Retinal pigment epithelial cell (primary cell): ENCODE measurements around the gene ARHGAP45.

Experiments
- DNase-seq: peaks from one replicate; pipeline ENCODE4 v3.0.0-alpha.2; 2010; ENCODE audit warnings: low read depth
- H3K4me3 ChIP-seq: 2 replicates; pipeline ENCODE4 v1.5.1; 2011; ENCODE audit warnings: mild to moderate bottlenecking, low read length, control low read depth, moderate library complexity
- CTCF ChIP-seq: conservative IDR thresholded peaks from 2 replicates; pipeline ENCODE4 v1.5.1; 2011; ENCODE audit warnings: low read depth, low read length, control low read depth, inconsistent platforms

ARHGAP45 gene

GRCh38 chr19:1053176-1054101 lies 13.5 kb upstream of the ARHGAP45 start:
- TF ChIP-seq CTCF: no peak
- H3K4me3 ChIP-seq: no peak overlapping the region
- DNase-seq: no peak

GRCh38 chr19:1054102-1055027 lies 12.6 kb upstream of the ARHGAP45 start:
- no peak for DNase-seq
- no peak overlapping the region for H3K4me3 ChIP-seq
- TF ChIP-seq CTCF: no peak

- no peak for DNase-seq
- TF ChIP-seq CTCF: no peak
These were observed 11.9 kb upstream of the ARHGAP45 start for GRCh38 chr19:1055028-1055425.

GRCh38 chr19:1055886-1056620 lies 10.9 kb upstream of the ARHGAP45 start:
- no peak for TF ChIP-seq CTCF
- no peak overlapping the region for H3K4me3 ChIP-seq
- no peak for DNase-seq

More at GRCh38 chr19:1055028-1055425, 11.9 kb upstream of the ARHGAP45 start:
- H3K4me3 ChIP-seq: no peak overlapping the region

GRCh38 chr19:1057176-1057855 lies 9.7 kb upstream of the ARHGAP45 start:
- no peak for TF ChIP-seq CTCF
- no peak overlapping the region for H3K4me3 ChIP-seq
- DNase-seq: no peak

GRCh38 chr19:1058112-1058511 lies 8.9 kb upstream of the ARHGAP45 start:
- no peak overlapping the region for H3K4me3 ChIP-seq
- no peak for TF ChIP-seq CTCF
- no peak for DNase-seq
